Fibroblast of the aortic adventitia (primary cell): ENCODE data around the gene MARCHF2. TPM values are rescaled to one million over a fixed set of nuclear protein-coding genes. Genes with fewer than 3 reads are reported as not detected.
"Not testable (repeated sequence)": the region's sequence is repeated elsewhere in the genome, so short reads cannot be mapped to it uniquely, and the experiment has no call there.

Experiments used
- DNase-seq: peaks from one replicate; pipeline ENCODE4 v3.0.0-alpha.2; 2010; ENCODE audit warnings: low read depth
- H3K4me3 ChIP-seq: 2 replicates; pipeline ENCODE4 v1.5.1; 2011; ENCODE audit warnings: low read depth, mild to moderate bottlenecking, control low read depth, low read length, moderate library complexity
- CTCF ChIP-seq: IDR thresholded peaks from 2 replicates; pipeline ENCODE4 v1.5.1; 2011; ENCODE audit warnings: mild to moderate bottlenecking, low read length, control low read depth, inconsistent platforms; ENCODE audit not compliant: insufficient read depth
- total RNA-seq: library from RNA; depleted of rRNA; stranded (reverse); fragments of >200 nt; gene quantifications from 2 replicates; pipeline ENCODE4 v1.2.3, GENCODE V29; 2012; ENCODE audit warnings: low replicate concordance

Gene MARCHF2
- total RNA-seq, 1 donor = 68.2 TPM

- no peak for TF ChIP-seq CTCF
- DNase-seq = no peak
- H3K4me3 ChIP-seq = no peak overlapping the region
Measured at GRCh38 chr19:8426283-8426682, 13.2 kb downstream of the MARCHF2 start.

- no peak overlapping the region for H3K4me3 ChIP-seq
- TF ChIP-seq CTCF = no peak
- no peak for DNase-seq
Measured at GRCh38 chr19:8429044-8429443, 15.9 kb downstream of the MARCHF2 start.

GRCh38 chr19:8429826-8430225 is 16.7 kb downstream of the MARCHF2 start:
- no peak for DNase-seq
- no peak for TF ChIP-seq CTCF
- no peak overlapping the region for H3K4me3 ChIP-seq

GRCh38 chr19:8430650-8431049 is 17.5 kb downstream of the MARCHF2 start:
- no peak overlapping the region for H3K4me3 ChIP-seq
- no peak for TF ChIP-seq CTCF
- DNase-seq = no peak

- no peak overlapping the region for H3K4me3 ChIP-seq
- DNase-seq = no peak
- no peak for TF ChIP-seq CTCF
Measured at GRCh38 chr19:8438236-8438635, 25.1 kb downstream of the MARCHF2 start.

GRCh38 chr19:8441725-8442544 is 28.8 kb downstream of the MARCHF2 start:
- DNase-seq = no peak
- TF ChIP-seq CTCF = no peak
- no peak overlapping the region for H3K4me3 ChIP-seq

GRCh38 chr19:8444140-8444676 is 31.1 kb downstream of the MARCHF2 start:
- peak overlapping the region; percentile 66 for H3K4me3 ChIP-seq
- DNase-seq = not testable (repeated sequence)
